GM19468 (cell line): ENCODE results near the gene EMID1.

ENCODE experiments used
- ATAC-seq: cut with Tn5 transposase; IDR thresholded peaks from one replicate; pipeline ENCODE4 v1.9.1; 2021; ENCODE audit warnings: mild to moderate bottlenecking, moderate library complexity, moderate number of reproducible peaks; ENCODE audit not compliant: unreplicated experiment; ENCODE audit errors: extremely low read depth

EMID1 gene

GRCh38 chr22:29193021-29193420, 12.7 kb upstream of the EMID1 start:
- ATAC-seq, result no peak

- ATAC-seq, result no peak
Observed at GRCh38 chr22:29194184-29194583, 11.5 kb upstream of the EMID1 start.

- ATAC-seq, result no peak
Observed at GRCh38 chr22:29195118-29195963, 10.4 kb upstream of the EMID1 start.

- no peak for ATAC-seq
Observed at GRCh38 chr22:29195964-29196666, 9.6 kb upstream of the EMID1 start.

- no peak for ATAC-seq
Observed at GRCh38 chr22:29197096-29197495, 8.6 kb upstream of the EMID1 start.

GRCh38 chr22:29198240-29198639, 7.5 kb upstream of the EMID1 start:
- no peak for ATAC-seq

- ATAC-seq, result no peak
Observed at GRCh38 chr22:29199702-29200400, 5.8 kb upstream of the EMID1 start.

- ATAC-seq, result no peak
Observed at GRCh38 chr22:29200901-29201300, 4.8 kb upstream of the EMID1 start.

GRCh38 chr22:29201782-29202181, 3.9 kb upstream of the EMID1 start:
- ATAC-seq, result no peak

GRCh38 chr22:29202212-29203192, 3.2 kb upstream of the EMID1 start:
- ATAC-seq, result peak; percentile 84

GRCh38 chr22:29203488-29204454, 1.9 kb upstream of the EMID1 start:
- no peak for ATAC-seq

GRCh38 chr22:29204455-29205183, 1.1 kb upstream of the EMID1 start:
- no peak for ATAC-seq

- no peak for ATAC-seq
Observed at GRCh38 chr22:29205252-29205593, 473 bp upstream of the EMID1 start.

- no peak for ATAC-seq
Observed at GRCh38 chr22:29206372-29207242, 911 bp downstream of the EMID1 start.

- no peak for ATAC-seq
Observed at GRCh38 chr22:29207243-29207550, 1.5 kb downstream of the EMID1 start.

- no peak for ATAC-seq
Observed at GRCh38 chr22:29207562-29208501, 2.1 kb downstream of the EMID1 start.
